Measurements from ENCODE around the gene CIB4. TPM values are rescaled to one million over a fixed set of nuclear protein-coding genes. Genes with fewer than 3 reads are reported as not detected.

CIB4 gene
- polyA plus RNA-seq, 3 donors = 0.16 TPM; not detected in 2

DNA sequence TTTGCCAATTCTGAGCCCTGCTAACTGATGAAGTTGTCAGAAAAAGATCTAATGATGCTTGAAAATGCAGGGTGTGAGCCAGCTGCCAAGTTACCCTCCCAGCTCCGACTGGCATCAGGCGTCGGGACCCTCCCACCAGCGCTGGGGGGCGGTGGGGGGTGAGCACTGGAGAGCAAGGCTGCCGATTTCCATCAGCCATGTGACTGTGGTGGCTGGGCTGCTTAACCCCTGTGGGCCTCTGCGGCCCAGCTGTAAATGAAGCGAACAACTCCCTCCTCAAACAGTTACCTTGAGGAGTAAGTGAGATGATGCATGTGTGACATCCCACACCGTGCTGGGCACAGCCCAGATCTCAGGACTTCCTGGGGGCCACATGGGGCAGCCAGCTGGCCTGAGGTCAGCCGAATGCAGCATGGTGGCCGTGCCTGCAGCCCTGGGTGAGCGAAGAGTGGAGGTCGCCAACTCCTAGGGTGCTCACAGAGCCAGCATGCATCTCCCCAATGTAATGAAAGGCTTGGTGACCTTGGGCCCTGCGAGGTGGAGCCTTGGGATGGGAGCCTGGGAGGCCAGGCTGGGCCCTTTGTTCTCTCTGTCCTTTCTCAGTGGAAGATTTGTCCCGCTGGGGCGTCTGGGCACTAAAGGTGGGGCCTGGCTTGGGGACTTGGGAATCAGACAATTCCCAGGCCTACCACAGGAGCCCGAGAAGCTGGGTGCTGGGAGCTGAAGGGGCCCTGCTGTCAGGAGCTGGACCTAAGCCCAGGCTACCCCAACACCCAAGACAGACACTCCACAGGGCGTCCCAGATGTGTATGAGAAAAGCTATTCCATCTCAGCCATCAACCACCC lies 25.1 kb downstream of the CIB4 start:
- H3K27ac ChIP-seq (ENCODE audit: low read depth, low read length) = no peak overlapping the region
- WGBS, 3 donors = 78 to 80% (median 79%) methylated on average over 18 of the region's 18 CpGs

GRCh38 chr2:26615336-26615859 lies 25.8 kb downstream of the CIB4 start:
- 60 to 80% (median 71%) methylated on average over 9 to 10 of the region's 10 CpGs for WGBS, 3 donors
- no peak overlapping the region for H3K27ac ChIP-seq (ENCODE audit: low read depth, low read length)

DNA sequence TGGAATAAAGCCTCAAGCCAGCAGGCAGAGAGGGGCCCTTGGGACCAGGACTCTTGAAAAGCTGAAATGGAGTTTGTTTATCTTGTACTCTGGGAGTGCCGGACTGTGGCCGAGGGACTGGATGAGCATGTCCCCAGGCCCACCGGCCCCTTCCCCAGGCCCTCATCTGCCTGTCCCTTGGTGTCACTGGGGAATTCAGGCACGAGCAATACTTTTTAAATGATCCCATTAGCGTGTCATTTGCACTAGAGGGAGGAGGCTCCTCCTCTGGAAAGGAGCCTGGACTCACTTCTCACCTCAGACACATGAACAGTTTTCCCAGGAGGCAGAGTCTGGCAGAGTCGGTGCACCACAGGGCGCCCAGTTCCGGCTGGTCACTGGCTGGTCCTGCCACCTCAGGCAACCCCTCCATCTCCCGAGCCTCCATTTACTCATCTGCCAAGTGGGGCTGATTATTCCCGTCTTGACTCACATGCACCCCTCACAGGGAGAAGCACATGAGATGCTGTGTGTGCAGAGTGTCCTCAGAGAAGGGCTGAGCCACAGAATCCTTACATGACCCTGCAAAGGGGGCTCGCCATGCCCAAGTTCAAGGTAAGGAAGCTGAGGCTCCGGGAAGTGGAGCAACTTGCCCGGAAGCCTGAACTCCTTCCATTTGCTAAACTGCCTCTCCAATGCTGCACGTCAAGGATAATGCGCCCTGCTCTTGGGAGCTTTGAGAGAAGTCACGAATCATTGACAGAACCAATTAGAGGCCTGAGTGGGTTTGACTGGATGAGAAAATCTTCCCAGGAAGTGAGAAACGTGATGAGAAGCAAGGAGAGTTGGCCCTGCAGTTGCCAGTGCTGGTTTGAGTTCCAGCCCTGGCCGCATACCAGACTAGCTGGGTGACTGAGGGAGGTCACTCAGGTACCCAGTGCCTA lies 26.7 kb downstream of the CIB4 start:
- WGBS, 3 donors = 56 to 69% (median 64%) methylated on average over 18 of the region's 18 CpGs
- no peak overlapping the region for H3K27ac ChIP-seq (ENCODE audit: low read depth, low read length)

DNA sequence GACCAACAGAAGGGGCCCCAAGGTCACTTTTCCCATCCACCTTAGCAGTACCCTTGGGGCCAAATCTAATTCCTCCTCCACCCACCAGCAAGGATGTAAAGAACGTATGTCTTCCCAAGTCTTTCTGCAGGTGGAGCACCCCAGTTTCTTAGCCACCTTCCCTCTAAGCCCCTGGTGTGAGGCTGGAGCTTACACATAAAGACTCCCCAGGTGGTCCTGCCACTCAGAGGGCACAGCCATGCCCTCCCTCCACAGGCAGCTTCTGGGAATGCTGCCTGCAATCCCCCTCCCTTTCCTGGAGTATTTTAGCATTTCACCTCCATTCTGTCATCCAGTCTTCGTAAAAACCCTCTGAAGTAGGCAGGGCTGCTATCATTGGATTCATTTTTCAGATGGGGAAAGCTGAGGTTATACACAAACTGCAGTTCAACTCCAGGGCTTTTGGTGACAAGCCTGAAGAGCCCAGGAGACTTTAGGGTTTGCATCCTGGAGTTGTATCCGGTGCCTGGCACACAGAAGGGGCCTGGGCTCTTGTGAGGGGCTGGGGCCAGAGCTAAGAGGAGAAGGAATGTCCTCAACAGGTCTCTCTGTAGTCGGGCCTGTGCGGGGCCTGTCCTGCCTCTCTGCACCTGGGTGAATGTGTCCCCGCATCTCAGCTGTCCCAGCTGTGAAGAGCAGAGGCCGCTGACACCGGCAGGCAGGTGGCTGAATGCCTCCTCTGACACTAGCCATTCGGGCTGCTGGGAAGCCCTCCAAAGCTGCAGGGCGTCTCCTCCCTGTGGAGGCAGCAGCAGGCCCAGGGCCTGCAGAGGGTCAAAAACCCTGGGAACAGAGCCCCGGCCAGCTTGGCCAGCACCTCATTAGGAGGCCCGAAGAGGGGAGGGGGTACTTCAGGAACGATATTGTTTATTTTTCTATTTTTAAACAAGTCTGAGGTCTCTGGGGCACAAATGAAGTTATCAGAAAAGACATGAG lies 27.6 kb downstream of the CIB4 start:
- 58 to 61% (median 60%) methylated on average over 13 of the region's 13 CpGs for WGBS, 3 donors
- H3K27ac ChIP-seq (ENCODE audit: low read depth, low read length) = no peak overlapping the region

DNA sequence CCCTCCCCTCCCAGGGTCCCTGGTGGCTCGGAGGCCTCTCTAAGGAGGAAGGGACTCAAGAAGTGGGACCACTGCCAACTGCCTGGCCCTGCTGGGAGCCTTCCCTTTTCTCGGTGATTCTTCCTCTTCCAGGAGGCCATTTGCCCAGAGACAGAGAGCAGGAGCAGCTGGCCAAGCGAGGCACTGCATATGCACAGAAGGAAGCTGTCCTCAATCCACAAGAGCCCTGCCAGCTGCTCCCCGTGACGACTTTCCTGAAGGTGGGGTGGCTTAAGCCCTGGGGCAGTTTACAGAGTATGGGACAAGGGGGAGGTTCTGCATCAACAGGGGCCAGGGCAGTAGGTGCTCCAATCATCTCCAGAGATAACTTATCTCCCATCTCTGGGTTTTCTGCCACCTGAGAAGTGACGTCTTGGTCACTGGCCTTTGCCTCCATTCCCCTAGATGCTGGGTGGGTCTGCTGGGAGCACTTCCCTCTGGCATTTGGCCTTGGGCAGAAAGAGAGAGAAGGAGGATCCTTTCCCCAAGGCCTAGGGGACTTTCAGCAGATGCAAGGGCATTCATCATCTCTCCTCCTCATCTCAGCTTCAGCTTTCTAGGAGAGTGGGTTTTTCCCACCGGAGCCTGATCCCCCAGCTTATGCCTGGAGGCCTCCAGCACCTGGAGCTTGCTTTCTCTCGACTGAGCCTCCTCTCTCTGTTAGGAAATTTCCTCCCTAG lies 28.5 kb downstream of the CIB4 start:
- H3K27ac ChIP-seq (ENCODE audit: low read depth, low read length) = no peak overlapping the region
- 41 to 46% (median 42%) methylated on average over 8 of the region's 8 CpGs for WGBS, 3 donors

DNA sequence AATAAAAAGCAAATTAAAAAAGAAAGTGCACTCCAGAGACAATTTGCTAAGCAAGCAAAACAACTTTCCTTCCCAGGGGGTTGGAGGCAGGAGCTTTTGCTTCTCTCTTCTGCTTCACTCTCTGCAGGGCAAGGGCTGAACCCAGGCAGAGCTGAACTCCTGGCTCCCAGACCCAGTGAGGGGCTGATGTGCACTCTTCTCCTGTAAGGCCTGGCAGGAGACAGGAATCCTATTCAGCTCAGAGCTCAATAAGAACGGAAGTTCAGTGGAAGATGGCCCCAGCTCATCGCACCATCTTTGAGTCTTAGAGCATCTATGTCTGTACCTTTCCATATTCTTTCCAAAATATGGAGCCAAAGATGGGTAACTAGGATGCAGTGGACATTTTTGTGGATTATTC lies 29.1 kb downstream of the CIB4 start:
- no peak overlapping the region for H3K27ac ChIP-seq (ENCODE audit: low read depth, low read length)
- 89 to 100% (median 90%) methylated on average over 2 of the region's 2 CpGs for WGBS, 3 donors

DNA sequence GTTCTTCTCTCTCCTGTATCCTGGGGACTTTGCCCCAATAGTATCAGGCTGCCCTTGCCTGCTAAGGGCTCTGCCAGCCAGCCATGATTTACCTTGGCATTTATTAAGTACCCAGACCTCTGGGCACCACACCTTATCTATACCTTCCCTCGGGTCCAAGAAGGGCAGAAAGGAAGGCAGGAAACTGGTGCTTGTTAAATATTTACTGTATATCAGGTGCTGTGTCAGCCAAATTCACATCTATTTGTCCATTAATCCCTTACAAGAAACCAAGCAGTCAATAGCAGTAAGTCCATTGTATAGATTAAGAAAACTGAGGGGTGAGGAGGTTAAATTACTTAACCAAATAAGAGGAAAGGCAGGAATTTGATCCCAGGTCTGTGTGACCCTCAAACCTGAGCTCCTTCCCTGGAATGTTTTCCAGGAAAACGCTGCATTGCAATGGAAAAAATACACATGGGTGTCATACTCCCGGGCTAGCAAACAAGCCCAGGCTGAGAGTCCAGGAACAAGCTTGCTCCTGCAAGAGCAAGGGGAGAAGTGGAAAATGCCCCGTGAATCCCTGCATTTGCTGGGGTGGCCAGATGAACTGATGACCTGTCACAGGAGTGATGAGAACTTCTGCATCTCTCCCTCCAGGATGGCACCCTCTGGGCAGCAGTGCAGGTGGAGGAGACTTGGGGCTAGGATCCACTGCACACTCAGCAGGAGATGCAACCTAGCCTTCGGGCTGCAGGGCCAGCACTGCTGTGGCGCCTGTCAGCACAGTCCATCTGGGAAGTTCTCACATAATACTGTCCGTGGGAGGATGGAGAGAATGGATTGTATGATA lies 30.4 kb downstream of the CIB4 start:
- 40 to 77% (median 75%) methylated on average over 7 of the region's 7 CpGs for WGBS, 3 donors
- H3K27ac ChIP-seq (ENCODE audit: low read depth, low read length) = no peak overlapping the region

DNA sequence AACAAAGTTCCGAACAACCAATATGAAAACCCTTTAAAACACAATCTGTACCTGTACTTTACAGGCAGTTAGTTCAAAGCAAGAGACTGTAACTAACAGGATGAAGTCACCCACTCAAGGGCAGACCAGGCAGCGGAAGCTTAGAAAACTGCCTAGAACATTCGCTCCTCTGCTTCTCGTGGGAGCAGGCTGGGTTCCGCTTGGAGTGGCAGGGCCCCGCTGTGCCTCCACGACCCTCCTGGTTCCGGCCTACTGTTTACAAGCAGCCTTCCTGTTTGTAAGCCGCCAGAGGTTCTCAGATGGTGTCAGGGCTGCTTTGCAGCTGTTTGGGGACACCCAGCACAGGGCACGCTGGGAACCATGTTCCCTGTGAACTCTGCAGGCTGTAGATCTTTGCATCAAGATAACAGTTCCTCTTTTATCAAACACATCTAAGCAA lies 31.3 kb downstream of the CIB4 start:
- no peak overlapping the region for H3K27ac ChIP-seq (ENCODE audit: low read depth, low read length)
- WGBS, 3 donors = 44 to 79% (median 77%) methylated on average over 10 of the region's 10 CpGs

DNA sequence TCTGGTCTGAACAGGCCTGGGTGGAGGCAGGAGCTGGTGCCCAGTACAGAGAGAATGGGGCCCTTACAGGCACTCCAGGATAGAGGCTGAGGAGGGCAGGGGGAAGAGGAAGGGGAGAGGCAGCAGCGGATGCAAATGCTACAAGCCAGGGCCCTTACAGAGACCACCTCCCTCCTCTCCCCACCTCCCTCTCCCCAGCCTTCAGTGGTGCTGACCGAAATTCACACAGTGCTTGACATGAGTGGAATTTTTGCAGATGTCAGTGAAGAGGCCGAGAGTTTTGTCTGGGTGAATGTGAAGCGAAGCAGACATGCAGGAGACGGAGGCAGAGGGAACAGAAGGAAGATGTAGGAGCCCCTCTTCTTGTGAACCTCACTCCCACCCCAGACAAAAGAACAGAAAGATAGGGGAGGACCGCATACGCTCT lies 31.9 kb downstream of the CIB4 start:
- H3K27ac ChIP-seq (ENCODE audit: low read depth, low read length) = no peak overlapping the region
- WGBS, 3 donors = 84 to 92% (median 90%) methylated on average over 7 of the region's 7 CpGs

GRCh38 chr2:26608557-26608956 lies 32.6 kb downstream of the CIB4 start:
- H3K27ac ChIP-seq (ENCODE audit: low read depth, low read length) = no peak overlapping the region
- WGBS, 3 donors = 75 to 86% (median 86%) methylated on average over 8 of the region's 8 CpGs

DNA sequence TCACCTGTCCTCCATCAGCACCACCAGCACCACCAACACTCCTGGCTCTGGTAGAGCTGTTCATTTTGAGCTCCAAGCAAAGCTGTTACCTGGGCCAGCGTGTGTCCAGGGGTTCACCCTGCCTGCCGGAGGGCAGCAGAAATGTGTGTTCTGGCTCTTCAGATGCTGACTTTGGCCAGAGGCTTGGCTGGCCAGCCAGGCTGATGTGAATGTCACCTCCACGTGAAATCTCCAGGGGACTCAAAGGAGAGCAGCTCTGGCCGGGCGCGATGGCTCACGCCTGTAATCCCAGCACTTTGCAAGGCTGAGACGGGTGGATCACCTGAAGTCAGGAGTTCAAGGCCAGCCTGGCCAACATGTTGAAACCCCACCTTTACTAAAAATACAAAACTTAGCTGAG lies 33.5 kb downstream of the CIB4 start:
- WGBS, 3 donors = 79 to 90% (median 86%) methylated on average over 8 of the region's 8 CpGs
- H3K27ac ChIP-seq (ENCODE audit: low read depth, low read length) = no peak overlapping the region

DNA sequence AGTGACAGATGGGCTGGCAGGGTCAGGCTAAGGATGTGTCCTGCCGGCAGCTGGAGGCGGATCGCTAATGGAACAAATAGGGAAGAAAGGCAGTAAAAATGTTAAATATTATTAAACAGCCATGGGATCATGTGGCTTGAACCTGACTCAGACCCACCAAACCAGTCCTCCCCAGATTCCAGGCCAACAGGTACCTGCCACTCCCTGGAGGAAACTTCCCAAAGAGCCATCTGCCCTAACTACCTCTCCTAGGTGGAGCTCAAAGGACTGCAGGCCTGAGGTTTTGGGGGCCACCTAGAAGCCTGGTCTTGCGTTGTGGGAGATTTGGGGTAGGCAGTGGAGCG lies 34.3 kb downstream of the CIB4 start:
- WGBS, 3 donors = 81 to 95% (median 94%) methylated on average over 5 of the region's 5 CpGs
- no peak overlapping the region for H3K27ac ChIP-seq (ENCODE audit: low read depth, low read length)

- H3K27ac ChIP-seq (ENCODE audit: low read depth, low read length) = no peak overlapping the region
- 68 to 77% (median 74%) methylated on average over 18 of the region's 18 CpGs for WGBS, 3 donors
Measured at GRCh38 chr2:26605999-26606846, 34.9 kb downstream of the CIB4 start.

DNA sequence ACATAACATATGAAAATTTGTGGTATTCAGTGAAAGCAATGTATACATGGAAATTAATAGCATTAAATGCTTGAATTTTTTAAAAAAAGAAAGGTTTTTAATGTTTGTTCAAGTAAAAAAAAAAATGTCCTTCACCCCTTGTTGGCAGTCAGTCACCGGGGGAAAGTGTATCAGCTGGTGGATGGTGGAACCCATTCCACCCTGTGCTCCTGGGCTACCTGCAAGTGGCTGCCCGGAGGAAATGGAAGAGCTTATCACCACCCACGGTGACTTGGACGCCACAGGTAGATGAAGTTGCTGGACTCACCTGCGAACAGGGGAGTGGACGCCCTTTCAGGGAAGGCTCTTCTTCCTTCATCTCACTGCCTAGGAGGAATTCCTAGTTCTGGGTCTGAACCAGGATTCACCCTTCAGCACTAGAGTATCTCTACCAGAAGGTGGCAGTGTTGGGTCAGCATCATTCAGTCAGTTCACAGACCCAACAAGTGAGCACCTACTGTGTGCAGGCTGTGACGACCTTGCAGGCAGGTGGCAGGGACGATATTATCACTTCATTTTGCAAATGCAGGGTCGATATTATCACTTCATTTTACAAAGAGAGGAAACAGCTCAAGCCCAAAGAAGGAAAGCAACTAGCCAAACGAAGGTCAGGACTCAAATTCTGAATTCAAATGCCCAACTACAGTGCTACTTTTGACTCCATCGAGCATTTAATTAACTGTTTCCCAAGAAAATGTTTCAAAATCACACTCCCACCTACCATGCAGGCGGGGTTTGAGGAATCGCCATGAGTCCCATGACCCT lies 35.8 kb downstream of the CIB4 start:
- no peak overlapping the region for H3K27ac ChIP-seq (ENCODE audit: low read depth, low read length)
- 27 to 30% (median 29%) methylated on average over 13 of the region's 13 CpGs for WGBS, 3 donors

DNA sequence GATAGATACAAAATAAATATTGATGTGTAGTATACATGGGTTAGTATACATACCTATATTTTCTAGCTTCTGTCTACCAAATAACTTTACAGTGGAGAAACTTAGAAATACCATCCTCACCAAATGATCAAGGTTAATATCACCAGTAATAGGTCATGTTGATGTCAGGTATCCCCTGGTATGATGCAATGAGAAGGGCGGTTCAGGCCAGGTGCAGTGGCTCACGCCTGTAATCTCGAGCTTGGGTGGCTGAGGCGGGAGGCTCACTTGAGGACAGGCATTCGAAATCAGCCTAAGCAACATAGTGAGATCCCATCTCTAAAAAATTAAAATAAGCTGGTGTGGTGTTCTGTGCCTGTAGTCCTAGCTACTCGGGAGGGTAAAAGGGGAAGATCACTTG lies 38.6 kb downstream of the CIB4 start:
- no peak overlapping the region for H3K27ac ChIP-seq (ENCODE audit: low read depth, low read length)
- WGBS, 3 donors = 74 to 82% (median 79%) methylated on average over 6 of the region's 6 CpGs

All from adipose tissue (tissue), 3 donors.